Stimulated activated naive CD8-positive, alpha-beta T cell treated with anti-CD3 and anti-CD28 coated beads, Interleukin-15, Interleukin-2, amounts not matched to agents 100 ng/mL and 50 ng/mL, for 24 hours (primary cell): Measurements from ENCODE around the gene RFXAP.

Experiments
- H3K27ac Mint-ChIP-seq: one replicate; pipeline ENCODE4 v1.8.0; 2021; ENCODE audit warnings: mild to moderate bottlenecking, mixed read lengths
- H3K27me3 Mint-ChIP-seq: one replicate; pipeline ENCODE4 v1.8.0; 2021; ENCODE audit warnings: mixed read lengths
- H3K36me3 Mint-ChIP-seq: one replicate; pipeline ENCODE4 v1.8.0; 2021; ENCODE audit warnings: low read depth, mixed read lengths
- H3K4me1 Mint-ChIP-seq: one replicate; pipeline ENCODE4 v1.8.0; 2021; ENCODE audit warnings: low read depth, mixed read lengths
- H3K4me3 Mint-ChIP-seq: one replicate; pipeline ENCODE4 v1.8.0; 2021; ENCODE audit warnings: mild to moderate bottlenecking, mixed read lengths
- H3K9me3 Mint-ChIP-seq: one replicate; pipeline ENCODE4 v1.8.0; 2021; ENCODE audit warnings: mixed read lengths

The RFXAP gene

DNA sequence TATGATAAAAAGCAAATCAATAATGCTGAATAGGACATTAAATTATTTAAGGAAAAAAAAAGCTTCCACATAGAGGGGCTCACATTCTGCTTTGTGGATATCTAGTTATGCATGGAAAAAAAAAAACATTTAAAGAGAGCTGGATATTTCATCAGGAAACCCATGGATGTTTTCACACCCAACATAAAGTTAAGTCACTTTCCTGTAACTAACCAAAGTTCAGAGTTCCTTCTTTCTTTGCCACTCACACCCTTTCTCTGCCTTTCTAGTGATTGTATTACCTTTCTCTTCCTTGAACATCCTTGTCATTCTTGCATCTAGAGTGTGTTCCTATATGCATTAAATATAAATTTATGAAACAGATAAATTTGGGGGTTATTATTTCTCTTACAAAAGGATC lies 47.2 kb downstream of the RFXAP start:
- Mint-ChIP-seq H3K36me3 (no peaks in the 10 kb centered on the region), H3K27ac (no peak overlapping the region), H3K4me3 (no peak overlapping the region), H3K9me3 (no peaks in the 10 kb centered on the region), H3K4me1 (no peaks in the 10 kb centered on the region), H3K27me3 (peaks cover 25% of the 10 kb centered on the region)

DNA sequence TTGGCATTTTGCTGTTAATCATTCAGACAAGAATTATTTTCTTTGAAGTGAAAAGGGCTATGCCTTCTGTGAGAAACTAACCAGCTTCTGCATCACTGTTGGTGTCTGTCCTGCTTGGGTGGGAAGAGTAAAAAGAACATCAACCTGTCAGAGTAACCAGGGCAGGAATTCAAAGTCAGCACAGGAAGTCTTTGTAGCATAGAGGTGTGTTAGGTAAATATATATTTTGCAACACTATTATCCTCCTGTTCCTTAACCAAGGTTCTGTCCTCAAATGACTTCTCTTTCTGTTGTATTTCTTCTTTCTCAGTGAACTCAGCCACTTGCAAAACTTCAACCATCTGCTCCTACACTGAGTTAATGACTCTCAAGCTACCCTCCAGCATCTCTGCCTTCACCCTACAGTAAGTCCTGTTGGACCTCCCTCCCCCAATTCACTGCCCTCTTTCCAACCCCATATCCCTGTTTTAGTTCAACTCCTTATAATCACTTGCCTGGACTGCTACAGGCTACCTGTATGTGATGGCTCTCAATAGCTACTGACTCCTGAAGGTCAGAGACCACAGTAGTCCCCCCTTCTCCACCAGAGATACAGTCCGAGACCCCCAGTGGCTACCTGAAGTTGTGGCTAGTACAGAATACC lies 51.1 kb downstream of the RFXAP start:
- Mint-ChIP-seq H3K27me3 (peaks cover 28% of the 10 kb centered on the region), H3K4me1 (no peaks in the 10 kb centered on the region), H3K36me3 (no peaks in the 10 kb centered on the region), H3K4me3 (no peak overlapping the region), H3K27ac (no peak overlapping the region), H3K9me3 (no peaks in the 10 kb centered on the region)

- H3K9me3 Mint-ChIP-seq = no peaks in the 10 kb centered on the region
- H3K27me3 Mint-ChIP-seq = peaks cover 20% of the 10 kb centered on the region
- no peak overlapping the region for H3K4me3 Mint-ChIP-seq
- no peaks in the 10 kb centered on the region for H3K4me1 Mint-ChIP-seq
- no peak overlapping the region for H3K27ac Mint-ChIP-seq
- H3K36me3 Mint-ChIP-seq = no peaks in the 10 kb centered on the region
Observed at GRCh38 chr13:36872621-36873020, 53.6 kb downstream of the RFXAP start.

DNA sequence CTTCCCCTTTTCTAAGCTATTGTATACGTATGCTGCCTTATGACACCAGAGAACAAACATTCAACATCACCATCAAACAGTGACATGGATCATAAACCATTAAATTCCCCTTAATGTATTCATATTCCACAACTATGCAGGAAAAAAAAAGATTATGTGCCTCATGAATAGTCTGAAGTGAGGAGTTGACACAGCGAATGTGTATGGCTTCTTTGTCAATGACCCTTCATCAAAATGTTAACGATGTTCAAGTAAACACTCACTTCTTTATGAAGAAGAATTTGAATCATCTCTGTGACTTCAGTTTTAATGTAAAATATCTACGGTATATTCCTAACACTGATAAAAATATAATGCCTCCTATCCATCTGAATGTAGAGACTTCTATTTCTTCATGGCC lies 56.4 kb downstream of the RFXAP start:
- no peaks in the 10 kb centered on the region for H3K36me3 Mint-ChIP-seq
- no peak overlapping the region for H3K4me3 Mint-ChIP-seq
- no peak overlapping the region for H3K27ac Mint-ChIP-seq
- H3K4me1 Mint-ChIP-seq = no peaks in the 10 kb centered on the region
- no peaks in the 10 kb centered on the region for H3K9me3 Mint-ChIP-seq
- peaks cover 25% of the 10 kb centered on the region for H3K27me3 Mint-ChIP-seq

DNA sequence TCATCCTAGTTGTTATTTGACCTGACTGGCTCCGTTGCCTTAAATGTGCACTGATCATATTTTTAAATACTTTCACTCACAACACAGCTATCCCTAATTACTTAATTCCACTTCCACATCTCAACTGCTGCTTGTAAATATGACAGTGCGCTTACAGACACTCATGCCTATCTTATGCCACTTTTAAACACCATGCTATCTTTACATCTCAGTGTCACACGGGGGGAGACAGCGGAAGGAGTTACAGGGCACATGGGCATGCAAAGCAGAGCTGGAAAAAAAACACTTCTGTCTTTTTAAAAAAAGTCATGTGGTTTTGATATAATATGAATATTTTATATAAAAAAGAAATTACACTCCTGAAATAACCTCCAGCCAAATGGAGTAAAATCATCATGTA lies 56.9 kb downstream of the RFXAP start:
- no peak overlapping the region for H3K27ac Mint-ChIP-seq
- no peaks in the 10 kb centered on the region for H3K4me1 Mint-ChIP-seq
- H3K4me3 Mint-ChIP-seq = no peak overlapping the region
- H3K9me3 Mint-ChIP-seq = no peaks in the 10 kb centered on the region
- H3K36me3 Mint-ChIP-seq = no peaks in the 10 kb centered on the region
- peaks cover 25% of the 10 kb centered on the region for H3K27me3 Mint-ChIP-seq
